ENCODE results near the gene CD3G. TPM values are rescaled to one million over a fixed set of nuclear protein-coding genes. Genes with fewer than 3 reads are reported as not detected.

CD3G gene
- total and polyA plus RNA-seq, 9 of the 15 experiments (the other 6 are each of a cell fraction or from before 2014, with no cell fraction given) = 0.30 to 1.7 (median 0.47) TPM

GRCh38 chr11:118341815-118342489 is 2.2 kb upstream of the CD3G start:
- ATAC-seq (no peak), DNase-seq (ENCODE audit: extremely low read depth in 1 of 4, low spot score in 3 of 4) (no peak), FAIRE-seq (peak; percentile 32)
- Histone ChIP-seq H3K4me3 (peak overlapping the region; percentile 18; the same call in 1 of the 2 replicates), H4K20me1 (replicated peaks; ENCODE audit: control insufficient read depth, insufficient read depth, low read length) (no peaks in the 10 kb centered on the region), H3K36me3 (ENCODE audit: control insufficient read depth, insufficient read depth, low read length) (no peaks in the 10 kb centered on the region), H3K27me3 (ENCODE audit: control insufficient read depth in 2 of 2, insufficient read depth in 2 of 2, low read length in 2 of 2) (no peaks in the 10 kb centered on the region), H3K79me2 (ENCODE audit: control insufficient read depth, insufficient read depth, low read length) (peaks cover 8% of the 10 kb centered on the region; the same call in 2 of the 3 replicates), H3K9me3 (replicated peaks; ENCODE audit: control insufficient read depth, insufficient read depth, low read depth, low read length) (no peaks in the 10 kb centered on the region), H2AFZ (ENCODE audit: low read depth, low read length) (peak overlapping the region; percentile 91), H3K9ac (ENCODE audit: insufficient read depth in 1 of 2, low read depth in 2 of 2, low read length in 2 of 2) (peak overlapping the region in 1 of 2 experiments; percentile 17; a peak in 1 of 4 replicates), H3K9me1 (ENCODE audit: control insufficient read depth, insufficient read depth, low read length) (no peaks in the 10 kb centered on the region), H3K4me1 (replicated peaks in 1 of 2; ENCODE audit: control insufficient read depth in 2 of 2, insufficient read depth in 2 of 2, low read length in 2 of 2) (peaks cover 12 to 48% of the 10 kb centered on the region in 2 experiments), H3K27ac (ENCODE audit: extremely low read depth, low read depth, low read length) (peak overlapping the region; percentile 51; the same call in 2 of the 3 replicates), H3K4me2 (ENCODE audit: insufficient read depth, low read length) (peak overlapping the region; percentile 74)
- CTCF ChIA-PET (ENCODE audit: low intra/inter-chr PET ratio) = no interaction called here
- BruUV-seq (replicated peaks) = no TSS peak
- in situ Hi-C loops (cut with MboI) = no loop called here
- POLR2A ChIA-PET = interaction anchor here (1.2 to 2.5 kb wide), 2 partner anchors 9 to 19 kb away, joined by 5 to 7 read pairs; no protein-coding TSS in a partner anchor
- intact Hi-C loops (cut with micrococcal nuclease) = no loop called here
- 36% methylated on average over 5 of the region's 5 CpGs for WGBS (ENCODE audit: insufficient coverage, low coverage, missing lambda C conversion rate)
- TF ChIP-seq HINFP (tag; conservative IDR thresholded peaks at IDR 0.05; ENCODE audit: low read depth) = no peak
- 0 out of 2 replicates have a peak, but pooled peaks have one; percentile 16 for TF ChIP-seq SMAD4 (CRISPR knock-in tag; conservative IDR thresholded peaks at IDR 0.05)
- no peak for TF ChIP-seq ZNF583 (CRISPR knock-in tag; IDR thresholded peaks at IDR 0.05)
- TF ChIP-seq KDM4B (IDR thresholded peaks at IDR 0.05; ENCODE audit: borderline replicate concordance in 2 of 2, low read depth in 1 of 2) = no peak
- no peak for TF ChIP-seq GATAD2B (IDR thresholded peaks at IDR 0.05; ENCODE audit: borderline replicate concordance)
- TF ChIP-seq FOXA3 (CRISPR knock-in tag; conservative IDR thresholded peaks at IDR 0.05 in 1 of 2, IDR thresholded peaks at IDR 0.05 in 1 of 2) = no peak
- 0 out of 2 replicates have a peak, but pooled peaks have one; percentile 42 for TF ChIP-seq ZNF12 (CRISPR knock-in tag; IDR thresholded peaks at IDR 0.05)
- no peak for TF ChIP-seq NONO (IDR thresholded peaks at IDR 0.05; ENCODE audit: low read depth in 2 of 2, low read length in 1 of 2)
- TF ChIP-seq YY1 (IDR thresholded peaks at IDR 0.05; ENCODE audit: borderline replicate concordance in 1 of 3, control insufficient read depth in 1 of 3, extremely low read depth in 1 of 3, insufficient read depth in 3 of 3, insufficient read length in 1 of 3, insufficient replicate concordance in 2 of 3, low read depth in 1 of 3, low read length in 2 of 3) = no peak
- TF ChIP-seq WHSC1 (IDR thresholded peaks at IDR 0.05; ENCODE audit: low read length) = no peak
- no peak for TF ChIP-seq MEF2A (IDR thresholded peaks at IDR 0.05; ENCODE audit: control insufficient read depth, low read depth, low read length)
